GM19372 (cell line): ENCODE results near the gene HES2.
"Not testable (repeated sequence)": the region's sequence is repeated elsewhere in the genome, so short reads cannot be mapped to it uniquely, and the experiment has no call there.

ENCODE experiments used
- ATAC-seq: cut with Tn5 transposase; IDR thresholded peaks from one replicate; pipeline ENCODE4 v1.9.1; 2021; ENCODE audit warnings: mild to moderate bottlenecking, low read depth, moderate library complexity; ENCODE audit not compliant: unreplicated experiment

HES2 gene

GRCh38 chr1:6392809-6393399 lies 26.8 kb downstream of the HES2 start:
- peak; percentile 24 for ATAC-seq

GRCh38 chr1:6391951-6392808 lies 27.5 kb downstream of the HES2 start:
- no peak for ATAC-seq

DNA sequence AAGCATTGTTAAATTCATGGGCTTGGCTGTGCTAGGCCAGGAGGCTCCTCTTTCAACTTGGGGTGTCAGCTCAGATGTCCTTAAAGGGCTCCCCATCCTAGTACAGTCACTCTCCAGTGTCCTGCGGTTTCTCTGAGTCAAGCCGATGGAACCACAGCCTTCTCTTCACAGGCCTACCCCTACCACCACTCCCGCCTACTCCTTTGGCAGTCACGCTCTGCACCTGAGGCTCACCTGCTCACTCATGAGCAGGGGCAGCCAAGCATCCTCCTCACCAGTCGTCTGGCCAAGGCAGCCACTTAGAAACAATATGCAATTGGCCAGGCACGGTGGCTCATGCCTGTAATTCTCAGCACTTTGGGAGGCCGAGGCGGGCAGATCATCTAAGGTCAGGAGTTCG lies 29.7 kb downstream of the HES2 start:
- ATAC-seq: no peak

- no peak for ATAC-seq
Measured at GRCh38 chr1:6386371-6386949, 33.3 kb downstream of the HES2 start.

- ATAC-seq: no peak
Measured at GRCh38 chr1:6385488-6386191, 34.1 kb downstream of the HES2 start.

GRCh38 chr1:6384962-6385361 lies 34.8 kb downstream of the HES2 start:
- ATAC-seq: no peak

DNA sequence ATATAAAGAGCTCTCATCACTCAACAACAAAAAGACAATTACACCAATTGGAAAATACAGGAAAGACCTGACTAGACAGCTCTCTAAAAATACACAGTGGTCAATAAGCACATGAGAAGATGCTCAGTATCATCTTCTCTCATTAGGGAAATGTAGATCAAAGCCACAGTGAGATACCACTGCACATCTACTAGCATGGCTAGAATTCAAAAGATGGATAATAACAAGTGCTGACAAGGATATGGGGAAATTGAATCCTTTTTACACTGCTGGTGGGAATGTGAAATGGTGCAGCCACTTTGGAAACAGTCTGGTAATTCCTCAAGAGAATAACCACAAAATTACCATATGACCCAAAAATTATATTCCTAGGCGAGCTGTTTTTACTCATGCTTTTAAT lies 35.6 kb downstream of the HES2 start:
- no peak for ATAC-seq

DNA sequence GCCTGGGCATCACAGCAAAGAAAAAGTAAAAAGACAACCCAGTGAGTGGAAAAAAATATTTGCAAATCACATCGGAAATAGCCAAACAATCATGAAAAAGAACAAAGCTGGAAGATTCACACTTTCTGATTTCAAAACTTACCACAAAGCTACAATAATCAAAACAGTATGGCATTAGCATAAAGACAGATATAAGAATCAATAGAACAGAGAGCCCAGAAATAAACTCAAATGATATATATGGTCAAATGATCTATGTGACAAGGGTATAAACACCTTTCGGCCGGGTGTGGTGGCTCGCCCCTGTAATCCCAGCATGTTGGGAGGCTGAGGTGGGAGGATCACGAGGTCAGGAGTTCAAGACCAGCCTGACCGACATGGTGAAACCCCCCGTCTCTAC lies 39.7 kb downstream of the HES2 start:
- no peak for ATAC-seq

GRCh38 chr1:6378096-6378746 lies 41.5 kb downstream of the HES2 start:
- no peak for ATAC-seq

DNA sequence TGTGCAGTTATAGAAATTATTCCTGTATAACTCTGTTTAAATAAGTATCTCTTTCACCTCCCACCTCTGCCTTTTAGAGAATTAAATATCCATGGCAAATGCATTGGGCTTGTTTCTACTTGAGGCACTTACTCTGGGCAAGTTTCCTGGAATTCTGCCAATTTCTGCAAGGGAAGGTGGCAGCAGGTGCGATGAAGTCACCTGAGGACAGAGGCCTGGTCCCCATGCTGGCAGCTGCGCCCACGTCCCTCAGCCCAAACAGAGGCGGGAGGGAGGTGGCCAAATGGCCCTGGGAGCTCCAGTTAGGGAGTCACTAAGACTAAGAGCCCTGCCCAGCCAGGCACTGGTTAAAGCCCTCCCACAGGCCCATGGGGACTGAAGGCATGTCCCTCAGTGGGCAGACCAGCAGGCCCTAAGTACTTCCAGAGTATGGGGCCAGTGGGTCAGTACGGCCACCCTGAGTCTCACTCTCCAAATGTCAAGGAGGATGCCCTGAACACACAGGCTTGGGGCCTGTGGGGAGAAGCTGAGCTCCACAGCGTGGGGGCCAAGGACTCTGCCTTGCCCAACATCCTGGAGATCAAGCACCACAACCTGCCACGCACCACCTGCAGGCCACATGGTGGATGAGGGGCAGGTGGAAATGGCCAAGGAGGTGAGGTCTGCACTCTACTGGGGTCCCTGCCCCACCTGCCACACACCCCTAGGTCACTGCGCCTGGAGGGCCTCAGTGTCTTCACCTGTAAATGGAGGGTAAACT lies 45.6 kb downstream of the HES2 start:
- no peak for ATAC-seq

DNA sequence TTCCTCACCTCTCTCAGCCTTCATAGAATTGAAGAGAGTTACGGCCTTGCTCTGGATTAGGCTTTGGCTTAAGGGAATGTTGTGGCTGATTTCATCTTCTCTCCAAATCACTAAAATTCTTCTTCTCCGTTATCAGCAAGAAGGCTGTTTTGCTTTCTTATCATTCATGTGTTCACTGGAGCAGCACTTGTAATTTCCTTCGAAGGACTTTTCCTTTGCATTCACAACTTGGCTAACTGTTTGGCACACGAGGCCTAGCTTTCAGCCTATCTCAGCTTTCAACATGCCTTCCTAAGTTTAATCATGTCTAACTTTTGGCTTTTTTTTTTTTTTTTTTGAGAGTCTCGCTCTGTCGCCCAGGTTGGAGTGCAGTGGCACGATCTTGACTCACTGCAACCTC lies 47.5 kb downstream of the HES2 start:
- not testable (repeated sequence) for ATAC-seq

- ATAC-seq: no peak
Measured at GRCh38 chr1:6370006-6370405, 49.7 kb downstream of the HES2 start.

- no peak for ATAC-seq
Measured at GRCh38 chr1:6367381-6368012, 52.2 kb downstream of the HES2 start.

DNA sequence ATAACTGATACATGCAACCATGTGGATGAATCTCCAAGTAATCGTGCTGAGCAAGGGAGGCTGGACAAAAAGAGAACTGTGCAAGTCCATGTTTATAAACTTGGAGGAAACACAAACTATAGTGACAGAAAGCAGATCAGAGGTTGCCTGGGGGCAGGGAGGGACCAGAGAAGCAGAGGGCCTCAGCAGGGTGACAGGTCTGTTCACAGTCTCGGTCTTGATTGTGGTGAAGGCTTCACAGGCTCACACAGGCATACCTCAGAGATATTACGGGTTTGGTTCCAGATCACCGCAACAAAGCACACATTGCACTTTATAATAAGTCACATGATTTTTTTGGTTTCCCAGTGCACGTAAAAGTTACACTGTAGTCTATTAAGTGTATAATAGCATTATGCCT lies 54.7 kb downstream of the HES2 start:
- no peak for ATAC-seq

- not testable (repeated sequence) for ATAC-seq
Measured at GRCh38 chr1:6363085-6363884, 56.4 kb downstream of the HES2 start.
